HepG2 (cell line): Measurements from ENCODE around the gene OR1F1. TPM values are rescaled to one million over a fixed set of nuclear protein-coding genes. Genes with fewer than 3 reads are reported as not detected.

Experiments
- ASH2L ChIP-seq: fragments of 300-600, 200-600 bp; sonication (generic); IDR thresholded peaks from 2 replicates; pipeline ENCODE4 v1.7.0; 2017; ENCODE audit warnings: low read depth, mild to moderate bottlenecking, moderate library complexity, mixed read lengths, low read length; ENCODE audit not compliant: insufficient read length
- BCL6 ChIP-seq: IDR thresholded peaks from 2 replicates; pipeline ENCODE4 v1.6.1; 2016; ENCODE audit warnings: missing genetic modification reagents, missing compliant biosample characterization
- ELF4 ChIP-seq: sonication (generic); formaldehyde crosslinking; IDR thresholded peaks from 2 replicates; pipeline ENCODE4 v1.5.0; 2020; ENCODE audit warnings: missing genetic modification reagents, mild to moderate bottlenecking, moderate library complexity, borderline replicate concordance
- FOXK1 ChIP-seq: sonication (generic); formaldehyde crosslinking; IDR thresholded peaks from 2 replicates; pipeline ENCODE4 v1.4.0; 2020; ENCODE audit warnings: low read depth, missing genetic modification reagents, borderline replicate concordance
- HOXA3 ChIP-seq: sonication (generic); formaldehyde crosslinking; IDR thresholded peaks from 2 replicates; pipeline ENCODE4 v1.5.0; 2020; ENCODE audit warnings: missing genetic modification reagents
- MTA1 ChIP-seq: sonication (generic); formaldehyde crosslinking; IDR thresholded peaks from 2 replicates; pipeline ENCODE4 v1.4.0; 2020; ENCODE audit warnings: missing genetic modification reagents, mild to moderate bottlenecking, borderline replicate concordance
- NCOR1 ChIP-seq: fragments of 200-600 bp; sonication (generic); IDR thresholded peaks from 2 replicates; pipeline ENCODE4 v1.7.0; 2017; ENCODE audit warnings: antibody characterized with exemption, low read length, borderline replicate concordance
- NFKBIZ ChIP-seq: IDR thresholded peaks from 2 replicates; pipeline ENCODE4 v1.6.1; 2018; ENCODE audit warnings: missing genetic modification reagents, missing compliant biosample characterization
- NPAS2 ChIP-seq: sonication (generic); formaldehyde crosslinking; IDR thresholded peaks from 2 replicates; pipeline ENCODE4 v1.8.0; 2022; ENCODE audit warnings: mild to moderate bottlenecking, missing genetic modification reagents, borderline replicate concordance
- SALL2 ChIP-seq: sonication (generic); formaldehyde crosslinking; IDR thresholded peaks from 2 replicates; pipeline ENCODE4 v1.8.1; 2023; ENCODE audit warnings: mild to moderate bottlenecking, missing genetic modification reagents, inconsistent platforms
- TGIF2 ChIP-seq: IDR thresholded peaks from 2 replicates; pipeline ENCODE4 v1.6.1; 2016; ENCODE audit warnings: control low read depth, missing compliant biosample characterization
- ZFP36L1 ChIP-seq: sonication (generic); formaldehyde crosslinking; IDR thresholded peaks from 2 replicates; pipeline ENCODE4 v1.8.0; 2022; ENCODE audit warnings: mild to moderate bottlenecking, missing genetic modification reagents, moderate library complexity
- ZNF136 ChIP-seq: sonication (generic); formaldehyde crosslinking; IDR thresholded peaks from 2 replicates; pipeline ENCODE4 v1.8.1; 2022; ENCODE audit warnings: low read depth, mild to moderate bottlenecking, moderate library complexity, missing genetic modification reagents
- ZNF30 ChIP-seq: sonication (generic); formaldehyde crosslinking; IDR thresholded peaks from 2 replicates; pipeline ENCODE4 v1.5.0; 2020; ENCODE audit warnings: mild to moderate bottlenecking, missing genetic modification reagents
- ZNF607 ChIP-seq: sonication (generic); formaldehyde crosslinking; IDR thresholded peaks from 2 replicates; pipeline ENCODE4 v1.5.1; 2020; ENCODE audit warnings: missing genetic modification reagents, mild to moderate bottlenecking, borderline replicate concordance
- ZNF710 ChIP-seq: sonication (generic); formaldehyde crosslinking; IDR thresholded peaks from 2 replicates; pipeline ENCODE4 v1.5.0; 2020; ENCODE audit warnings: mild to moderate bottlenecking, missing genetic modification reagents, borderline replicate concordance
- ZNF781 ChIP-seq: sonication (generic); formaldehyde crosslinking; IDR thresholded peaks from 2 replicates; pipeline ENCODE4 v1.5.1; 2020; ENCODE audit warnings: borderline replicate concordance, mild to moderate bottlenecking, missing genetic modification reagents; ENCODE audit errors: not compliant biosample characterization
- ZZZ3 ChIP-seq: sonication (generic); formaldehyde crosslinking; IDR thresholded peaks from 2 replicates; pipeline ENCODE4 v1.4.0; 2020; ENCODE audit warnings: missing genetic modification reagents, mild to moderate bottlenecking, borderline replicate concordance
- polyA plus RNA-seq, 8 experiments: library from polyadenylated mRNA; depleted of rRNA in 3 of 8; stranded (reverse) in 7 of 8; unstranded in 1 of 8; fragments of >200 nt; fragmentation: Illumina TruSeq in 4 of 8; extraction: Trizol in 4 of 8; gene quantifications; 2 replicates each; pipeline versions ENCODE4 v1.2.1 to v1.2.3, GENCODE V29; 2011 to 2016; ENCODE audit warnings: low read depth in 4 of 8, missing spikeins in 1 of 8, mixed read lengths in 1 of 8; ENCODE audit not compliant: insufficient read depth in 1 of 8
- total RNA-seq, 5 experiments: library from RNA; depleted of rRNA; stranded (reverse); fragments of >200 nt; fragmentation: Illumina TruSeq; extraction: Trizol; gene quantifications; 2 replicates each; pipeline ENCODE4 v1.2.3, GENCODE V29; 2016; ENCODE audit warnings: low read depth in 1 of 5
- TF ChIP-seq, protein P1 (sequence below): sonication (generic); formaldehyde crosslinking; IDR thresholded peaks from 2 replicates; pipeline ENCODE4 v1.5.0; 2020; ENCODE audit warnings: mild to moderate bottlenecking, missing genetic modification reagents, moderate library complexity
- TF ChIP-seq, protein P2 (sequence below): IDR thresholded peaks from 2 replicates; pipeline ENCODE4 v1.6.1; 2012; ENCODE audit warnings: low read depth, low read length, improper control_type of control experiment

The OR1F1 gene
- total and polyA plus RNA-seq, 2 of the 13 experiments (the other 11 are each of a cell fraction or from before 2014, with no cell fraction given), result 0.90 TPM; not detected in 1

DNA sequence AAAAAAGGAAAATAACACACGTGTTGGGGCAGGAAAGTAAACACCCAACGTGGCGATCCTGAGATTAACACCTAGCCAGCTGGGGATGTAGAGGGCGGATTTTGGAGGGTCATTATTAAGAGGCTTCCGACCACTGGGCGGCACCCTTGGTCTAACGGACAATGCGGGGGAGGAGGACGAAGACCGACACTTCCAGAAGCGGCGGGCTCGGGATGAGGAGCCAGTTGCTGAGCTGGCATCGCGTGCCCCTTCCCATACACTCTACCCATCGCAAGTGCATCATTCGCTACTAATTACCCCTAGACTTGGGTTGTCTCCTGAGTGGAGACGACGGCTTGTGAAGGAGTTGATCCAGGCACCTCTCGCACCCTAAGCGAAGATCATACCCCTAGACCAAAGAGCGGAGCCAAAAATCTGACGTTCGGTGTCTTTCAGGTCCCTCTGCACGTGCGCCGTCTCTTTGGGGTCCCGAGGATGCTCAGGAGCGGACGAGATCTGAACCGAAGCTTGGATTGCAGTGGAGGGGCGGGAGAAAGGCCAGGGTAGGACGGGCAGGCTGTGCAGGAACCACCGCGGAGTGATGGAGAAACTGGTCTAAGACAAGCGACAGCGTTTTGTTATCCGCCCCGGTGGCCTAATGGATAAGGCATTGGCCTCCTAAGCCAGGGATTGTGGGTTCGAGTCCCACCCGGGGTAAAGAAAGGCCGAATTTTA is 35.6 kb upstream of the OR1F1 start (continued):
- TF ChIP-seq, protein P1, sequence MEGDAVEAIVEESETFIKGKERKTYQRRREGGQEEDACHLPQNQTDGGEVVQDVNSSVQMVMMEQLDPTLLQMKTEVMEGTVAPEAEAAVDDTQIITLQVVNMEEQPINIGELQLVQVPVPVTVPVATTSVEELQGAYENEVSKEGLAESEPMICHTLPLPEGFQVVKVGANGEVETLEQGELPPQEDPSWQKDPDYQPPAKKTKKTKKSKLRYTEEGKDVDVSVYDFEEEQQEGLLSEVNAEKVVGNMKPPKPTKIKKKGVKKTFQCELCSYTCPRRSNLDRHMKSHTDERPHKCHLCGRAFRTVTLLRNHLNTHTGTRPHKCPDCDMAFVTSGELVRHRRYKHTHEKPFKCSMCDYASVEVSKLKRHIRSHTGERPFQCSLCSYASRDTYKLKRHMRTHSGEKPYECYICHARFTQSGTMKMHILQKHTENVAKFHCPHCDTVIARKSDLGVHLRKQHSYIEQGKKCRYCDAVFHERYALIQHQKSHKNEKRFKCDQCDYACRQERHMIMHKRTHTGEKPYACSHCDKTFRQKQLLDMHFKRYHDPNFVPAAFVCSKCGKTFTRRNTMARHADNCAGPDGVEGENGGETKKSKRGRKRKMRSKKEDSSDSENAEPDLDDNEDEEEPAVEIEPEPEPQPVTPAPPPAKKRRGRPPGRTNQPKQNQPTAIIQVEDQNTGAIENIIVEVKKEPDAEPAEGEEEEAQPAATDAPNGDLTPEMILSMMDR (CRISPR knock-in tag), result peak; percentile 82
- TF ChIP-seq ZFP36L1 (CRISPR knock-in tag) (peak; percentile 94; the same call in 1 of the 2 replicates), HOXA3 (CRISPR knock-in tag) (peak; percentile 62; the same call in 1 of the 2 replicates), NFKBIZ (no peak), SALL2 (CRISPR knock-in tag) (0 out of 2 replicates have a peak, but pooled peaks have one; percentile 17), FOXK1 (CRISPR knock-in tag) (peak; percentile 58; the same call in 1 of the 2 replicates), ZZZ3 (0 out of 2 replicates have a peak, but pooled peaks have one; percentile 44), ZNF607 (CRISPR knock-in tag) (peak; percentile 89), NPAS2 (no peak), ZNF136 (CRISPR knock-in tag) (0 out of 2 replicates have a peak, but pooled peaks have one; percentile 43), NCOR1 (peak; percentile 56; the same call in 1 of the 2 replicates), ZNF781 (CRISPR knock-in tag) (peak; percentile 34), ZNF710 (CRISPR knock-in tag) (peak; percentile 92; the same call in 1 of the 2 replicates), ASH2L (peak; percentile 65), ZNF30 (CRISPR knock-in tag) (no peak), TGIF2 (CRISPR knock-in tag) (peak; percentile 73; the same call in 1 of the 2 replicates), BCL6 (CRISPR knock-in tag) (peak; percentile 60; the same call in 1 of the 2 replicates), MTA1 (CRISPR knock-in tag) (peak; percentile 74), ELF4 (CRISPR knock-in tag) (no peak)
- TF ChIP-seq, protein P2, sequence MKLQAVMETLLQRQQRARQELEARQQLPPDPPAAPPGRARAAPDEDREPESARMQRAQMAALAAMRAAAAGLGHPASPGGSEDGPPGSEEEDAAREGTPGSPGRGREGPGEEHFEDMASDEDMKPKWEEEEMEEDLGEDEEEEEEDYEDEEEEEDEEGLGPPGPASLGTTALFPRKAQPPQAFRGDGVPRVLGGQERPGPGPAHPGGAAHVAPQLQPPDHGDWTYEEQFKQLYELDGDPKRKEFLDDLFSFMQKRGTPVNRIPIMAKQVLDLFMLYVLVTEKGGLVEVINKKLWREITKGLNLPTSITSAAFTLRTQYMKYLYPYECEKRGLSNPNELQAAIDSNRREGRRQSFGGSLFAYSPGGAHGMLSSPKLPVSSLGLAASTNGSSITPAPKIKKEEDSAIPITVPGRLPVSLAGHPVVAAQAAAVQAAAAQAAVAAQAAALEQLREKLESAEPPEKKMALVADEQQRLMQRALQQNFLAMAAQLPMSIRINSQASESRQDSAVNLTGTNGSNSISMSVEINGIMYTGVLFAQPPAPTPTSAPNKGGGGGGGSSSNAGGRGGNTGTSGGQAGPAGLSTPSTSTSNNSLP, result peak; percentile 33
